ENCODE data around the gene SGK1.
"Not testable (repeated sequence)": the region's sequence is repeated elsewhere in the genome, so short reads cannot be mapped to it uniquely, and the experiment has no call there.

Gene SGK1

GRCh38 chr6:134253681-134254080 is 64.2 kb downstream of the SGK1 start:
- DNase-seq (ENCODE audit: low spot score), result peak; percentile 72

GRCh38 chr6:134251320-134251719 is 66.6 kb downstream of the SGK1 start:
- no peak for DNase-seq (ENCODE audit: low spot score)

- no peak for DNase-seq (ENCODE audit: low spot score)
Observed at GRCh38 chr6:134250776-134251175, 67.1 kb downstream of the SGK1 start.

DNA sequence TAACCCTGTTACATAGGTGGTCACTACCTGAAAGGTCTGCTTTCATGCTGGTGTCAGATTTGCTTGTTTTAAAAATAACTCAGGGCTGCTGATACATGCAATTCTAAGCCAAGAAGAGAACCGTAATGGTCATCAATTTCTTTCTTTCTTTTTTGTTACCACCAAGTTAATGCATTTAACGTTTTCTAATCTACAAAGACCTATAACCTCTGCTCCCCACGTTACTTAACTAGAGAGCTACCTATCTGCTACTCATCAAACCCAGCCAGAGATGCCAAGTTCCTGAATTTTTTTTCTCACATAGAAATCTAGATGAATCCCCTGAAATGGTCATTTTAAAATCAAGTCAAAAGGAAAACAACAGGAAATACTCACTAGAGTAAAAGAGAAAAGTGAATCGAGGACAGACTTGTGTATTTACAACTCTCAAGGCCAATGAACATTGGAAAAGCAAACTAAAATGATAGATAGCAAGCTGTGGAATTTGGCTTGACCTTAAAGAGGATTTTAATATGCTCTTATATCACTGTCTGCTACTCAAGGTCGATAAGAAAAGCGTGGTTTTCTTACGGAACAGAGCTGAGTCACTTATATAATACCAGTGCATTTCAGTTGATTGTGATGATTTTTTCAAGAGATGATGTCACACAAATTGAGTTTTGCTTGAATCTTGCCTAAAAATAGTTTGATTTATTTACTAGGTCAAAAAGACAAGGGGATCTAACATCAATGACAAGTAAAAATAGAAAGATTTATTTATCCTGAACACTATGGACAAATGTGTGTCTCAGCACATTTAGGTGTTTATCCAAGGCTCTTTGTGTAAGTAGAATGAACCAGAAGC is 67.9 kb downstream of the SGK1 start:
- DNase-seq (ENCODE audit: low spot score), result no peak

DNA sequence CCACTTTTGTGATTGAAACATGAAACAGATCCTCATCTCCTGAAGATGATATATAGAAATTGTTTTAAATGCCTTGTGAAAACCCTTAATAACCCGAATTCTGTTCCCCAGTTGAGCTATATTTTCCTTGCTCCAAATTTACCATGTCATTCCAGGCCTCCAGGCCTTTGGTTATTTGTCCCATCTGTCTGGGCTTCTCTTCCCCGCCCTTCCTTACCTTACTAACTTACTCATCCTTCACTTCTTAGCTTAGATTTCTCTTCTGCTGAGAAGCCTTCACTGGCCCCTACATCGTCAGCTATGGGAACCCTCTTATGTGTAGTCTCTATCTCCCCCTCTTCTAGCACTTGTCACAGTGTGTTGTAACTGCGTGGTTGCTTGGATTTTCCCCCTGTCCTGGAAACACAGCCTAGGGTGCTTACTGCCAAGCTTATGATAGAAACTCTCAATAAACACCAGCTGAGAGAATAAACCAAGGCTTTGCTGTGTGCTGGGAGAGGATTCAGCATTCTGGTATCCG is 68.6 kb downstream of the SGK1 start:
- DNase-seq (ENCODE audit: low spot score), result no peak

DNA sequence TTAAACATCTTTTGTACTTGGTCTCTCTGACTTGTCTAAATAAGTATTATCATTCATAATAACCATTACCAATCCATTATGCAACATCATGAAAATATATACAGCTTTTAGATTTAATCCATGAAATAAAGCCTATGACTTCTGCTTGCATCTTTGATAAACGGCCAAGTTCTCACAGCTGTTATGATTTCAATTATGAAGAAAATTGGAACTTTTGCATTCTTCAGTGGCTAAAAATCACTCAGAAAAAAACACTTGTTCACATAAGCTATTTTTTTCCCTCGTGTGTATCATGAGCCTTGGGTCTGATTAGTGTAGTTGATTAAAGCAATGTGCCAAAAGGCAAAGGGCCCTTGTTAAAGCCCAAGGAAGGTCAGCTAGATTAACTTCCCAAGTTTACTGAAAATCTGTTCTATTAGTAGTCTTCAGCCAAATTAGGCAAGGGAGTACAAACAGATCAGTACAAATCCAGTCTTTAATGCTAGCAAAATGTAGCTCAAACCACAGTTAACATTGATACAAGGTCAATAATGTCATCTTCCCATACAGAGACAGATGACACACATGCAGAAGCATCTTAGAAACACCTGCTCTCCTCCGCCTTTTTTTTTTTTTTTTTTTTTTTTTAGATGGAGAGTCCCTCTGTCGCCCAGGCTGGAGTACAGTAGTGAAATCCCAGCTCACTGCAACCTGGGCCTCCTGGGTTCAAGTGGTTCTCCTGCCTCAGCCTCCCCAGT is 69.9 kb downstream of the SGK1 start:
- DNase-seq (ENCODE audit: low spot score), result no peak

GRCh38 chr6:134247231-134247833 is 70.6 kb downstream of the SGK1 start:
- DNase-seq (ENCODE audit: low spot score), result no peak

- no peak for DNase-seq (ENCODE audit: low spot score)
Observed at GRCh38 chr6:134245706-134246105, 72.2 kb downstream of the SGK1 start.

DNA sequence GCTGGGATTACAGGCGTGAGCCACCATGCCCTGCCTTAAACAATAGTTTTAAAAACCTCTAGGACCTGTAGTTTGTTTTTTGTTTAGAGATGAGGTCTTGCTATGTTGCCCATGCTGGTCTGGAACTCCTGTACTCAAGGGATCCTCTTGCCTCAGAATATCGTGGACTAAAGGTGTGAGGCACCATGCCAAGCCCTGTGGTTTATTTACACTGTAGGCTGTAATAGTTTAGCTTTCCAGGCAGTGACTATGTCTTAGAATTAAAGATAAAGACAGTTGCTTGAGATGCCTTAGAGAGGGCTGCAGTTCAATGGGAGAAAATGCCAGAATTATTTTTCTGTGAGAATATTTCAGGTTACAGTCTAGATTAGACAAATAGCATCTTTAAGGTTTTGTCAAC is 72.9 kb downstream of the SGK1 start:
- DNase-seq (ENCODE audit: low spot score), result no peak

- DNase-seq (ENCODE audit: low spot score), result no peak
Observed at GRCh38 chr6:134240665-134241431, 77.1 kb downstream of the SGK1 start.

DNA sequence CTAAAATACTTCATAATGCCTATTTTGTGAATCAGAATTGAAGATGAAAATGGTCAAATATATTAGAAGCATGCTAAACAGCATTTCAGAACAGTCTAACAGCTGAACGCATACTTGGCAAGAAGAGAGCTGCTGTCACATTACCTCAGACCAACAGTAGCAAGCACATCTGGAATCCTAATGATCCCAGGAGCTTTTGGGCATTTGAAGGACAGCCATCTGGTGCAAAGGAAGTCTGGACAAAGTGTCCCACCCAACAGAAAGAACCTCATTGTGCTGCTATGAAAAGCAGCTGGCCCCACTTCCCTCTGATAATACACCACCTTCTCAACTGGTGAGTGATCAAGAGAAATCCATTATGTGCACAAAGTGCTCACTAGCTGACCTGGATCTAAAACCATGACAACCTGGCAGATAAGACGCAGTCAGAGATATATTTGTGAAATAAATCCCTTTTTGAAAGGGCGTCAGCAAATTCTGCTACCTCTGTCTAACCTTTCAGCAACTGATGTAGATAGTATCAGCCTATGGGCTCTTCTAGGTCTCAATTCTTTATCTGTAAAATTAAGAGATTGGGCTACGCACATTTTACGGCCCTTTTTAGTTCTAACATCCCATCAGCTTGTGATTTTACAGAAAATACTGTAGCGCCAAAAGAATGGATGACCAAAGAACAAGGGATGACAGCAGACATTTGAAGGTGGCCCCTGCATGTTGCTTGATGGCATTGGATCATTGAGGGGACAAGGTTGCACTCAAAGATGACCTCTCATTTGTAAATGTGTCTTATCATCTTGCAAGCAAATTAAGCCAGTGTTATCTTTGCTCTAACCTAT is 78.7 kb downstream of the SGK1 start:
- peak; percentile 14 for DNase-seq (ENCODE audit: low spot score)

GRCh38 chr6:134238006-134238405 is 79.9 kb downstream of the SGK1 start:
- no peak for DNase-seq (ENCODE audit: low spot score)

DNA sequence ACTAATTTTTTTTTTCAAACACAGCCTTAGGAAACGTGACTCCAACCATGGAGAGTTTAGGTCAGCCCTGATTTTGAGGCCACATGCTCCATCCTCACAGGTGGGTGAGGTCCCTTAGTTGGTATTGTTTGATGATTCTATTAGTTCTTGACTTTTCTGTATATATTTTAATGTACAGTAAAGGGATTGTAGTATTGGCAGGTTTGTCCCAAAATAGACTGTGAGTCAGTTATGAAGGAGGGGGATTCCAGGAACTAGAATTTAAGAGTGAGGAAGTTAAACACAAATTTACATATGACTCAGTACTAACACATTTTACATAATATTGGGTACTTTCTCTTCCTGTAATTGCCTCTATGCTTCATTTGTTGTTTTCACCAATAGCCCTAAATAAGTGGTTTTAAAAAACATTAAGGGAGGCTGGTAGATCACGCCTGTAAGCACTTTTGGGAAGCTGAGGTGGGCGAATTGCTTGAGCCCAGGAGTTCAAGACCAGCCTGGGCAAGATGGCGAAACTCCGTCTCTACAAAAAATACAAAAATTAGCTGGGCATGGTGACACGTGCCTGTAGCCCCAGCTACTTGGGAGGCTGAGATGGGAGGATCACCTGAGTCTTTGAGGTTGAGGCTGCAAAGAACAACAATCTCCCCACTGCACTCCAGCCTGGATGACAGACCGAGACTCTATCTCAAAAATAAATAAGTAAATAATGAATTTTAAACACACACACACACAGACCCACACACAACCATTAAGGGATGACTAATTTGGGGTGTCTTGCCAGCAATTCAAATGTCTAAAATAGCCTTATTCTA is 81.8 kb downstream of the SGK1 start:
- peak; percentile 14 for DNase-seq (ENCODE audit: low spot score)

GRCh38 chr6:134235334-134235733 is 82.6 kb downstream of the SGK1 start:
- DNase-seq (ENCODE audit: low spot score), result not testable (repeated sequence)

- no peak for DNase-seq (ENCODE audit: low spot score)
Observed at GRCh38 chr6:134233180-134233955, 84.5 kb downstream of the SGK1 start.

DNA sequence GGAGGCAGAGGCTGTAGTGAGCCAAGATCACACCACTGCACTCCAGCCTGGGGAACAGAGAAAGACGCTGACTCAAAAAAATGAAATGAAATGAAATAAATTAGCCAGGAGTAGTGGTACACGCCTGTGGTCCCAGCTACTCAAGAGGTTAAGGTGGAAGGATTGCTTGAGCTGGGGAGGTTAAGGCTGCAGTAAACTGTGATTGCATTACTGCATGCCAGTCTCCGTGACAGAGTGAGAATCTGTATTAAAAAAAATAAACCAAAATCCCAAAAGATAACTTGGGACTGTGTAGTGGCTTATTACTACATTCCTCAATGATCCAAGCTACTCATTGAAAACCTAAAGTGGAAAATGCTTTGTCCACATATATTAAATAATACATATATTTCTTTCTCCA is 87.0 kb downstream of the SGK1 start:
- no peak for DNase-seq (ENCODE audit: low spot score)

- DNase-seq (ENCODE audit: low spot score), result no peak
Observed at GRCh38 chr6:134230087-134230700, 87.7 kb downstream of the SGK1 start.

DNA sequence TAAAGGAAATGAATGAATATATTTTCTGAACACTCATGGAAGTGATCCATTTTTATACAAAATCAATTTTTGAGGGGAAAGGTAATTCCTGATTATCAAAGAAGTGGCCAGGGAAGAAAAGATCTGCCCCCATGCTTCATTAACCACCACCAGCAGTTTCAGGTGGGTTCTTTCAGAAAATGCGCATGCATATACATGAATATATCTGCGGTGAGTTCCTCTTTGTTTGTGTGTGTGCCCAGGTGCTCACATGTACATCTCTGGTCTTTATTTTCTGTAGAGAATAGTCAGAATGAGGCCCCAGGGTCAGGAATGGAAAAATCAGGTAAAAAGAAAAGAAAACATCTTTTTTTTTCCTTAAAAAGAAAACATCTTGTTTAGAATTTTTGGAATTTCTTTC is 88.4 kb downstream of the SGK1 start:
- DNase-seq (ENCODE audit: low spot score), result no peak
